CD14-positive monocyte (primary cell): ENCODE measurements around the gene KLHDC2. TPM values are rescaled to one million over a fixed set of nuclear protein-coding genes. Genes with fewer than 3 reads are reported as not detected.

ENCODE experiments used
- DNase-seq, 3 donors: peaks; one replicate each; pipeline ENCODE4 v3.0.0-alpha.2; 2011 to 2022
- H2AFZ ChIP-seq: 2 replicates; pipeline ENCODE4 v1.6.0; 2012; ENCODE audit warnings: mild to moderate bottlenecking, low read depth, low read length, inconsistent platforms; ENCODE audit not compliant: insufficient read depth, poor library complexity, severe bottlenecking
- H3K27ac ChIP-seq, 2 donors: 1 replicate in 1 of 2; 2 replicates in 1 of 2; pipeline ENCODE4 v1.5.1; 2012 to 2013; ENCODE audit warnings: low read length in 2 of 2, control low read depth in 1 of 2, inconsistent platforms in 1 of 2, low read depth in 1 of 2, mild to moderate bottlenecking in 1 of 2
- H3K27me3 ChIP-seq, 2 donors: one replicate each; pipeline versions ENCODE4 v1.6.0 to v1.6.1; 2011 to 2013; ENCODE audit warnings: low read length in 2 of 2; ENCODE audit not compliant: control insufficient read depth in 2 of 2, insufficient read depth in 2 of 2
- H3K36me3 ChIP-seq, 2 donors: replicated peaks in 1 of 2; 1 replicate in 1 of 2; 2 replicates in 1 of 2; pipeline versions ENCODE4 v1.5.1 to v1.6.1; 2012 to 2013; ENCODE audit warnings: low read length in 2 of 2, control low read depth in 1 of 2, inconsistent platforms in 1 of 2, mild to moderate bottlenecking in 1 of 2; ENCODE audit not compliant: insufficient read depth in 2 of 2, control insufficient read depth in 1 of 2
- H3K4me1 ChIP-seq, 2 donors: 1 replicate in 1 of 2; 2 replicates in 1 of 2; pipeline versions ENCODE4 v1.5.1 to v1.6.1; 2012 to 2013; ENCODE audit warnings: low read length in 2 of 2, control low read depth in 1 of 2, inconsistent platforms in 1 of 2, mild to moderate bottlenecking in 1 of 2, moderate library complexity in 1 of 2; ENCODE audit not compliant: insufficient read depth in 2 of 2, control insufficient read depth in 1 of 2
- H3K4me2 ChIP-seq: replicated peaks from 2 replicates; pipeline ENCODE3; 2012; ENCODE audit warnings: low read length, moderate library complexity, mild to moderate bottlenecking; ENCODE audit not compliant: poor library complexity, severe bottlenecking; ENCODE audit errors: extremely low read depth
- H3K4me3 ChIP-seq, 3 experiments: fragments of 200-600 bp in 1 of 3; sonication (generic) in 1 of 3; replicated peaks in 1 of 3; 1 replicate in 2 of 3; 2 replicates in 1 of 3; pipeline ENCODE4 v1.5.1; 2011 to 2013; ENCODE audit warnings: low read length in 3 of 3, mild to moderate bottlenecking in 3 of 3, control low read depth in 2 of 3, low read depth in 2 of 3, inconsistent platforms in 1 of 3, moderate library complexity in 1 of 3
- H3K79me2 ChIP-seq: 2 replicates; pipeline ENCODE4 v1.6.0; 2012; ENCODE audit warnings: mild to moderate bottlenecking, control low read depth, inconsistent platforms, low read length, moderate library complexity; ENCODE audit not compliant: insufficient read depth
- H3K9ac ChIP-seq: 2 replicates; pipeline ENCODE4 v1.6.0; 2017; ENCODE audit warnings: low read length, mild to moderate bottlenecking; ENCODE audit not compliant: insufficient read depth, poor library complexity, severe bottlenecking
- H3K9me3 ChIP-seq, 2 donors: replicated peaks in 1 of 2; 1 replicate in 1 of 2; 2 replicates in 1 of 2; pipeline versions ENCODE4 v1.5.1 to v1.6.1; 2012 to 2013; ENCODE audit warnings: low read length in 2 of 2, control low read depth in 1 of 2; ENCODE audit not compliant: control insufficient read depth in 1 of 2, insufficient read depth in 1 of 2
- H4K20me1 ChIP-seq: 2 replicates; pipeline ENCODE4 v1.6.0; 2012; ENCODE audit warnings: mild to moderate bottlenecking, low read length, control low read depth, moderate library complexity; ENCODE audit not compliant: insufficient read depth
- H3K27ac Mint-ChIP-seq, 7 donors: one replicate each; pipeline ENCODE4 v1.8.0; 2020; ENCODE audit warnings: mild to moderate bottlenecking in 7 of 7, mixed read lengths in 7 of 7, moderate library complexity in 6 of 7, inconsistent platforms in 2 of 7
- H3K27me3 Mint-ChIP-seq, 3 donors: one replicate each; pipeline ENCODE4 v1.8.0; 2021 to 2022; ENCODE audit warnings: low read depth in 3 of 3, mild to moderate bottlenecking in 3 of 3, mixed read lengths in 3 of 3, moderate library complexity in 3 of 3, inconsistent platforms in 1 of 3
- H3K36me3 Mint-ChIP-seq, 2 donors: one replicate each; pipeline ENCODE4 v1.8.0; 2020; ENCODE audit warnings: mixed read lengths in 2 of 2, inconsistent platforms in 1 of 2, mild to moderate bottlenecking in 1 of 2
- H3K4me1 Mint-ChIP-seq: one replicate; pipeline ENCODE4 v1.8.0; 2020; ENCODE audit warnings: mild to moderate bottlenecking, mixed read lengths
- H3K4me3 Mint-ChIP-seq, 2 donors: one replicate each; pipeline ENCODE4 v1.8.0; 2020; ENCODE audit warnings: mild to moderate bottlenecking in 2 of 2, mixed read lengths in 2 of 2, moderate library complexity in 1 of 2
- H3K9me3 Mint-ChIP-seq, 7 donors: one replicate each; pipeline ENCODE4 v1.8.0; 2020 to 2022; ENCODE audit warnings: mixed read lengths in 7 of 7, mild to moderate bottlenecking in 6 of 7, moderate library complexity in 6 of 7, inconsistent platforms in 2 of 7
- CTCF ChIP-seq: fragments of 200-600 bp; IDR thresholded peaks from one replicate; pipeline ENCODE4 v1.8.0; 2022; ENCODE audit warnings: antibody characterized with exemption, mild to moderate bottlenecking
- WGBS: methylation state at CpG from one replicate; pipeline ENCODE4 v1.1.5; 2013; ENCODE audit warnings: missing lambda C conversion rate; ENCODE audit not compliant: insufficient coverage; 5-methylcytosine and 5-hydroxymethylcytosine counted together
- intact Hi-C, 2 donors: fragments of 100-400 bp; cut with micrococcal nuclease; formaldehyde crosslinking; loops; one replicate each; pipeline versions ENCODE4 v1.15.0 to v1.15.1; 2023
- polyA minus RNA-seq: library from RNA; depleted of rRNA, polyadenylated mRNA; stranded (reverse); fragments of >200 nt; gene quantifications from 2 replicates; pipeline ENCODE4 v1.2.3, GENCODE V29; 2012
- polyA plus RNA-seq, 3 donors: library from polyadenylated mRNA; depleted of rRNA in 1 of 3; unstranded in 2 of 3; stranded (reverse) in 1 of 3; fragments of 300-500 nt in 2 of 3; fragments of >200 nt in 1 of 3; fragmentation: Illumina TruSeq in 2 of 3; gene quantifications; 1 replicate in 2 of 3; 2 replicates in 1 of 3; pipeline ENCODE4 v1.2.3, GENCODE V29; 2012 to 2021
- total RNA-seq, 12 experiments: library from RNA in 1 of 12; stranded (reverse) in 1 of 12; fragments of 120-200 nt in 1 of 12; gene quantifications; one replicate each; pipeline ENCODE4 v1.2.4 and lab custom pipeline; 2013 to 2026; ENCODE audit warnings: mixed read lengths in 6 of 12, inconsistent platforms in 1 of 12

The KLHDC2 gene
- total RNA-seq (2013): 44.6 TPM
- polyA plus RNA-seq: 10 to 100 TPM; 27.3 to 45.9 (median 43.1) TPM
- 21.6 and 36.3 TPM in 2 replicates for polyA minus RNA-seq
- total RNA-seq (lab: John Stamatoyannopoulos, UW): 5.3 to 27.4 (median 19.1) reads per million in 11 experiments

GRCh38 chr14:49767571-49768300, at the start of gene KLHDC2:
TSS of gene KLHDC2 (plus strand) at chr14:49768153. CDS start at chr14:49768469, 316 bp downstream.
- peaks cover 0 to 1% (median under 1%) of the 10 kb centered on the region in 3 donors for H3K27me3 Mint-ChIP-seq
- Histone ChIP-seq H3K27ac (peak within 1 kb of the TSS; percentile 91 to 92), H3K9me3 (no peaks in the 10 kb centered on the region), H3K79me2 (peaks cover 21% of the 10 kb centered on the region), H3K9ac (peak within 1 kb of the TSS; percentile 92), H3K27me3 (no peaks in the 10 kb centered on the region), H3K36me3 (no peaks in the 10 kb centered on the region), H3K4me3 (peak within 1 kb of the TSS; percentile 71 to 87 (median 83)), H4K20me1 (no peaks in the 10 kb centered on the region), H2AFZ (peak within 1 kb of the TSS; percentile 93), H3K4me2 (peak within 1 kb of the TSS; percentile 96), H3K4me1 (peaks cover 18 to 20% of the 10 kb centered on the region in 2 donors)
- H3K4me1 Mint-ChIP-seq: peaks cover 34% of the 10 kb centered on the region
- intact Hi-C loops: loop anchor here (5.0 to 10.0 kb wide), 5 partner anchors 80 to 305 kb away; partner anchors contain the start of genes DNAAF2 (in 1 of the 2), MGAT2 (in 1 of the 2), POLE2 (in 1 of the 2) and RPL36AL (in 1 of the 2)
- H3K9me3 Mint-ChIP-seq: no peaks in the 10 kb centered on the region
- H3K36me3 Mint-ChIP-seq: peaks cover 2% of the 10 kb centered on the region in 2 donors
- H3K27ac Mint-ChIP-seq: peak within 1 kb of the TSS; percentile 95 to 99 (median 98)
- WGBS: under 1% methylated on average over 85 of the region's 86 CpGs
- H3K4me3 Mint-ChIP-seq: peak within 1 kb of the TSS; percentile 98
- DNase-seq: peak; percentile 79 to 83 (median 80)
- TF ChIP-seq CTCF: peak; percentile 39

GRCh38 chr14:49720744-49721143, 47.2 kb upstream of the KLHDC2 start:
- peaks cover 1 to 11% (median 4%) of the 10 kb centered on the region in 7 donors for H3K9me3 Mint-ChIP-seq
- no peaks in the 10 kb centered on the region for H3K9me3 ChIP-seq

More at GRCh38 chr14:49720744-49721143, 47.2 kb upstream of the KLHDC2 start:
- TF ChIP-seq CTCF: no peak
- H3K27ac ChIP-seq: no peak overlapping the region
- Mint-ChIP-seq H3K27ac (no peak overlapping the region), H3K4me1 (no peaks in the 10 kb centered on the region), H3K36me3 (peaks cover 23 to 31% of the 10 kb centered on the region in 2 donors), H3K27me3 (no peaks in the 10 kb centered on the region), H3K4me3 (no peak overlapping the region)
- intact Hi-C loops: no loop called here
- no peaks in the 10 kb centered on the region for H4K20me1 ChIP-seq
- peaks cover 0 to 6% of the 10 kb centered on the region in 2 donors for H3K36me3 ChIP-seq
- H3K4me1 ChIP-seq: no peaks in the 10 kb centered on the region
- H3K79me2 ChIP-seq: no peaks in the 10 kb centered on the region
- no peak overlapping the region for H3K4me2 ChIP-seq
- H2AFZ ChIP-seq: no peak overlapping the region
- H3K27me3 ChIP-seq: no peaks in the 10 kb centered on the region
- no peak overlapping the region for H3K4me3 ChIP-seq
- DNase-seq: no peak
- no peak overlapping the region for H3K9ac ChIP-seq
